A549 (cell line): ENCODE data around the gene PARD3B. TPM values are rescaled to one million over a fixed set of nuclear protein-coding genes. Genes with fewer than 3 reads are reported as not detected.

Experiments used
- ATAC-seq, 2 experiments: fragments of 200-7000 bp in 1 of 2; fragments of >200 bp in 1 of 2; cut with Nextera tagmentation in 1 of 2; cut with Tn5 transposase in 1 of 2; 3 replicates each; pipeline versions ENCODE4 v1.8.0 to v1.9.1; 2018 to 2020; ENCODE audit warnings: mild to moderate bottlenecking in 1 of 2, moderate library complexity in 1 of 2
- CTCF ChIA-PET: fragments of 300-600 bp; sonication (Branson Sonifier 250); formaldehyde crosslinking; extraction: SDS; loops from one replicate; lab custom pipeline; 2021; ENCODE audit warnings: antibody characterized with exemption, inconsistent platforms; lab: Yijun Ruan, JAX
- POLR2A ChIA-PET: fragments of 350-600 bp; formaldehyde crosslinking; extraction: SDS; loops from one replicate; lab custom pipeline; 2021; ENCODE audit warnings: antibody characterized with exemption, inconsistent platforms; lab: Yijun Ruan, JAX
- DNase-seq, 2 experiments: peaks; one replicate each; pipeline versions ENCODE4 v3.0.0 to v3.0.0-alpha.2; 2011 to 2016; ENCODE audit warnings: low read depth in 1 of 2, low spot score in 1 of 2
- FAIRE-seq: peaks from 2 replicates; lab custom pipeline; 2011; peaks lifted over from hg19 to GRCh38; lab: Jason Lieb, UNC
- H3K27ac ChIP-seq, 2 experiments: fragments of >200 bp; sonication (Bioruptor Twin); formaldehyde crosslinking; 3 replicates each; pipeline ENCODE4 v1.5.1; 2016 to 2017
- H3K4me1 ChIP-seq: fragments of >200 bp; sonication (Bioruptor Twin); formaldehyde crosslinking; 3 replicates; pipeline ENCODE4 v1.6.1; 2016
- H3K4me2 ChIP-seq: fragments of >200 bp; sonication (Bioruptor Twin); formaldehyde crosslinking; 3 replicates; pipeline ENCODE4 v1.6.1; 2016
- H3K4me3 ChIP-seq: fragments of >200 bp; sonication (Bioruptor Twin); formaldehyde crosslinking; 3 replicates; pipeline ENCODE4 v1.5.1; 2016
- H3K9me3 ChIP-seq: fragments of >200 bp; sonication (Bioruptor Twin); formaldehyde crosslinking; 3 replicates; pipeline ENCODE4 v1.6.1; 2016
- BCL3 ChIP-seq: fragments of >200 bp; sonication (Bioruptor Twin); formaldehyde crosslinking; IDR thresholded peaks from 3 replicates; pipeline ENCODE4 v1.6.1; 2016
- BHLHE40 ChIP-seq: IDR thresholded peaks from 2 replicates; pipeline ENCODE4 v1.6.1; 2012; ENCODE audit warnings: low read depth, low read length, inconsistent platforms
- CEBPB ChIP-seq, 2 experiments: fragments of >200 bp in 1 of 2; sonication (Bioruptor Twin) in 1 of 2; formaldehyde crosslinking in 1 of 2; IDR thresholded peaks; 2 replicates each; pipeline ENCODE4 v1.6.1; 2012 to 2016
- EP300 ChIP-seq, 2 experiments: fragments of >200 bp; sonication (Bioruptor Twin); formaldehyde crosslinking; IDR thresholded peaks; 2 replicates in 1 of 2; 3 replicates in 1 of 2; pipeline ENCODE4 v1.6.1; 2016 to 2017
- GATA3 ChIP-seq: IDR thresholded peaks from 2 replicates; pipeline ENCODE4 v1.6.1; 2012; ENCODE audit warnings: borderline replicate concordance
- HES2 ChIP-seq: fragments of >200 bp; sonication (Bioruptor Twin); formaldehyde crosslinking; IDR thresholded peaks from 2 replicates; pipeline ENCODE4 v1.6.1; 2016
- HEYL ChIP-seq: fragments of 250-450 bp; sonication (Bioruptor Pico); IDR thresholded peaks from 2 replicates; pipeline ENCODE4 v1.8.0; 2021; ENCODE audit warnings: mild to moderate bottlenecking, moderate library complexity
- HMGXB4 ChIP-seq: fragments of 250-450 bp; sonication (Bioruptor Pico); IDR thresholded peaks from 2 replicates; pipeline ENCODE4 v1.5.0; 2021; ENCODE audit warnings: mild to moderate bottlenecking, moderate library complexity, borderline replicate concordance
- HOXA7 ChIP-seq: fragments of 250-450 bp; sonication (Bioruptor Pico); IDR thresholded peaks from 2 replicates; pipeline ENCODE4 v1.5.0; 2020; ENCODE audit warnings: mild to moderate bottlenecking, moderate library complexity
- MAFK ChIP-seq: fragments of 450-650 bp; IDR thresholded peaks from 2 replicates; pipeline ENCODE4 v1.6.1; 2014; ENCODE audit not compliant: partially characterized antibody
- MAX ChIP-seq: IDR thresholded peaks from 2 replicates; pipeline ENCODE4 v1.6.1; 2012
- MYC ChIP-seq: IDR thresholded peaks from 2 replicates; pipeline ENCODE4 v1.6.1; 2012; ENCODE audit warnings: mild to moderate bottlenecking, inconsistent platforms, low read length, improper control_type of control experiment, borderline replicate concordance
- NPAS2 ChIP-seq: fragments of 250-450 bp; sonication (Bioruptor Pico); IDR thresholded peaks from 2 replicates; pipeline ENCODE4 v1.8.0; 2022; ENCODE audit warnings: mild to moderate bottlenecking, moderate library complexity, borderline replicate concordance
- PHF8 ChIP-seq: fragments of 200-600 bp; sonication (generic); IDR thresholded peaks from 2 replicates; pipeline ENCODE4 v1.6.1; 2016; ENCODE audit warnings: low read depth, mild to moderate bottlenecking, antibody characterized with exemption, moderate library complexity, borderline replicate concordance
- REST ChIP-seq: fragments of 200-600 bp; sonication (generic); IDR thresholded peaks from 2 replicates; pipeline ENCODE4 v1.6.1; 2016; ENCODE audit warnings: antibody characterized with exemption, mild to moderate bottlenecking, moderate library complexity
- USF2 ChIP-seq: fragments of 450-650 bp; IDR thresholded peaks from 2 replicates; pipeline ENCODE4 v1.6.1; 2014; ENCODE audit warnings: antibody characterized with exemption
- ZSCAN20 ChIP-seq: fragments of 250-450 bp; sonication (Bioruptor Pico); IDR thresholded peaks from 2 replicates; pipeline ENCODE4 v1.8.0; 2022; ENCODE audit warnings: mild to moderate bottlenecking, moderate library complexity
- WGBS: methylation state at CpG from one replicate; pipeline ENCODE4 v1.1.6; 2017; ENCODE audit errors: missing lambda C conversion rate; 5-methylcytosine and 5-hydroxymethylcytosine counted together
- polyA plus RNA-seq, 4 experiments: library from polyadenylated mRNA; depleted of rRNA in 3 of 4; stranded (reverse); fragments of >200 nt; fragmentation: RNase III in 1 of 4; extraction: RNeasy Plus Mini Kit Qiagen cat#74134 plus additional on column Dnase treatment in 1 of 4; gene quantifications; 2 replicates in 3 of 4; 3 replicates in 1 of 4; pipeline ENCODE4 v1.2.3, GENCODE V29; 2011 to 2017

Gene PARD3B
- polyA plus RNA-seq, 2 of the 4 experiments (the other 2 are of a cell fraction): 1.2 to 2.4 TPM

- H3K4me1 ChIP-seq: no peaks in the 10 kb centered on the region
- ChIA-PET CTCF (no interaction called here), POLR2A (no interaction called here)
- 42% methylated on average over 2 of the region's 2 CpGs for WGBS
- no peak for ATAC-seq
- no peaks in the 10 kb centered on the region for H3K9me3 ChIP-seq
- no peak for FAIRE-seq
- no peak overlapping the region for H3K4me2 ChIP-seq
- no peak overlapping the region for H3K27ac ChIP-seq
- no peak for DNase-seq
- no peak overlapping the region for H3K4me3 ChIP-seq
- TF ChIP-seq NPAS2 (no peak), MAX (no peak), HOXA7 (no peak), EP300 (IDR thresholded peaks at IDR 0.05) (no peak), BCL3 (no peak), ZSCAN20 (CRISPR knock-in tag) (no peak), MYC (no peak), REST (no peak), GATA3 (no peak)
Measured at GRCh38 chr2:205190528-205190927, 645.3 kb downstream of the PARD3B start.

GRCh38 chr2:205193125-205193835 lies 648.0 kb downstream of the PARD3B start:
- Histone ChIP-seq H3K4me2 (no peak overlapping the region), H3K9me3 (no peaks in the 10 kb centered on the region), H3K4me3 (no peak overlapping the region), H3K4me1 (no peaks in the 10 kb centered on the region), H3K27ac (no peak overlapping the region)
- ChIA-PET POLR2A (no interaction called here), CTCF (no interaction called here)
- 59% methylated on average over 5 of the region's 5 CpGs for WGBS
- ATAC-seq (no peak), FAIRE-seq (no peak), DNase-seq (no peak)
- TF ChIP-seq MAFK (no peak), BHLHE40 (no peak), EP300 (IDR thresholded peaks at IDR 0.05) (no peak), HEYL (CRISPR knock-in tag) (no peak), MYC (no peak), CEBPB (IDR thresholded peaks at IDR 0.05) (no peak), HMGXB4 (CRISPR knock-in tag) (no peak), PHF8 (no peak), HES2 (no peak), USF2 (no peak), REST (no peak), HOXA7 (no peak)
